Loucy (cell line): Measurements from ENCODE around the gene SGF29.
"Not testable (repeated sequence)": the region's sequence is repeated elsewhere in the genome, so short reads cannot be mapped to it uniquely, and the experiment has no call there.

Experiments
- H2AFZ ChIP-seq: fragments of 200-600 bp; sonication (generic); 2 replicates; pipeline ENCODE4 v1.6.0; 2016; ENCODE audit warnings: antibody characterized with exemption, mild to moderate bottlenecking, low read length, moderate library complexity
- H3F3A ChIP-seq: fragments of 200-600 bp; 2 replicates; pipeline ENCODE4 v1.6.0; 2016; ENCODE audit warnings: antibody characterized with exemption, low read depth, mild to moderate bottlenecking
- H3K27me3 ChIP-seq: fragments of 200-600 bp; sonication (generic); 2 replicates; pipeline ENCODE4 v1.6.1; 2014; ENCODE audit warnings: low read length, mild to moderate bottlenecking; ENCODE audit not compliant: insufficient read depth, poor library complexity, severe bottlenecking
- H3K36me3 ChIP-seq: fragments of 200-600 bp; sonication (generic); 2 replicates; pipeline ENCODE4 v1.6.1; 2016; ENCODE audit warnings: low read length; ENCODE audit not compliant: insufficient read depth
- H3K4me1 ChIP-seq: fragments of 200-600 bp; sonication (generic); 2 replicates; pipeline ENCODE4 v1.5.1; 2014; ENCODE audit warnings: low read length, mild to moderate bottlenecking; ENCODE audit not compliant: insufficient read depth, poor library complexity, severe bottlenecking
- H3K4me2 ChIP-seq: fragments of 200-600 bp; sonication (generic); 2 replicates; pipeline ENCODE4 v1.6.0; 2014; ENCODE audit warnings: antibody characterized with exemption, low read length, low read depth, mild to moderate bottlenecking; ENCODE audit not compliant: poor library complexity, severe bottlenecking
- H3K4me3 ChIP-seq: fragments of 200-600 bp; sonication (generic); 2 replicates; pipeline ENCODE4 v1.5.1; 2014; ENCODE audit warnings: low read length, mild to moderate bottlenecking, mixed read lengths; ENCODE audit not compliant: poor library complexity, severe bottlenecking
- H3K79me2 ChIP-seq: fragments of 200-600 bp; sonication (generic); 2 replicates; pipeline ENCODE4 v1.6.1; 2014; ENCODE audit warnings: low read length; ENCODE audit not compliant: insufficient read depth
- H3K9ac ChIP-seq: fragments of 200-600 bp; sonication (generic); 2 replicates; pipeline ENCODE4 v1.6.0; 2014; ENCODE audit warnings: mild to moderate bottlenecking, low read depth, low read length, moderate library complexity; ENCODE audit not compliant: poor library complexity, severe bottlenecking
- H3K9me2 ChIP-seq: fragments of 200-600 bp; sonication (generic); replicated peaks from 2 replicates; pipeline ENCODE4 v1.6.1; 2016; ENCODE audit warnings: low read depth, low read length, mixed read lengths
- H3K9me3 ChIP-seq: fragments of 200-600 bp; sonication (generic); 2 replicates; pipeline ENCODE4 v1.6.1; 2014; ENCODE audit warnings: mild to moderate bottlenecking, antibody characterized with exemption, low read length, low read depth; ENCODE audit not compliant: insufficient read depth
- H4K20me1 ChIP-seq: fragments of 200-600 bp; sonication (generic); 2 replicates; pipeline ENCODE4 v1.6.0; 2014; ENCODE audit warnings: antibody characterized with exemption, low read length, mild to moderate bottlenecking; ENCODE audit not compliant: insufficient read depth, poor library complexity, severe bottlenecking
- CTCF ChIP-seq: fragments of 200-600 bp; sonication (generic); conservative IDR thresholded peaks from 2 replicates; pipeline ENCODE4 v1.5.1; 2014; ENCODE audit warnings: mild to moderate bottlenecking, antibody characterized with exemption, low read length
- EZH2phosphoT487 ChIP-seq: fragments of 200-600 bp; IDR thresholded peaks from 2 replicates; pipeline ENCODE4 v1.6.1; 2018; ENCODE audit warnings: antibody characterized with exemption, mild to moderate bottlenecking, moderate library complexity, borderline replicate concordance

The SGF29 gene

GRCh38 chr16:28522792-28523191 is 30.9 kb upstream of the SGF29 start:
- Histone ChIP-seq H3K9me2 (no peaks in the 10 kb centered on the region), H3K4me1 (no peaks in the 10 kb centered on the region), H3K9me3 (no peaks in the 10 kb centered on the region), H3K9ac (no peak overlapping the region), H4K20me1 (no peaks in the 10 kb centered on the region), H3K79me2 (no peaks in the 10 kb centered on the region), H3K36me3 (no peaks in the 10 kb centered on the region), H3F3A (no peaks in the 10 kb centered on the region), H3K27me3 (no peaks in the 10 kb centered on the region), H2AFZ (peak overlapping the region; percentile 68; the same call in 1 of the 2 replicates), H3K4me3 (no peak overlapping the region), H3K4me2 (no peak overlapping the region)
- TF ChIP-seq CTCF (no peak), EZH2phosphoT487 (no peak)

- no peak overlapping the region for H3K4me3 ChIP-seq
Observed at GRCh38 chr16:28524681-28525171, 29.0 kb upstream of the SGF29 start.

GRCh38 chr16:28526201-28527099 is 27.3 kb upstream of the SGF29 start:
- no peaks in the 10 kb centered on the region for H3K27me3 ChIP-seq
- TF ChIP-seq EZH2phosphoT487: no peak
- no peak for TF ChIP-seq CTCF
- no peak overlapping the region for H3K4me3 ChIP-seq
- H3K4me2 ChIP-seq: no peak overlapping the region
- H3K9ac ChIP-seq: no peak overlapping the region
- no peaks in the 10 kb centered on the region for H3K36me3 ChIP-seq
- no peaks in the 10 kb centered on the region for H3K79me2 ChIP-seq
- H3F3A ChIP-seq: no peaks in the 10 kb centered on the region
- no peaks in the 10 kb centered on the region for H3K4me1 ChIP-seq
- no peaks in the 10 kb centered on the region for H3K9me3 ChIP-seq
- 0 out of 2 replicates have a peak overlapping the region, but pooled peaks have one; percentile 32 for H2AFZ ChIP-seq
- H4K20me1 ChIP-seq: no peaks in the 10 kb centered on the region
- H3K9me2 ChIP-seq: no peaks in the 10 kb centered on the region

More at GRCh38 chr16:28524681-28525171, 29.0 kb upstream of the SGF29 start:
- Histone ChIP-seq H3K9me2 (no peaks in the 10 kb centered on the region), H2AFZ (peak overlapping the region; percentile 66), H3K4me2 (no peak overlapping the region), H3K4me1 (no peaks in the 10 kb centered on the region), H3K79me2 (no peaks in the 10 kb centered on the region), H4K20me1 (no peaks in the 10 kb centered on the region), H3F3A (no peaks in the 10 kb centered on the region), H3K9ac (no peak overlapping the region), H3K9me3 (no peaks in the 10 kb centered on the region), H3K27me3 (no peaks in the 10 kb centered on the region), H3K36me3 (no peaks in the 10 kb centered on the region)
- TF ChIP-seq CTCF (peak; percentile 30), EZH2phosphoT487 (no peak)

- not testable (repeated sequence) for H4K20me1 ChIP-seq, H3K4me1 ChIP-seq, H2AFZ ChIP-seq, H3K9me3 ChIP-seq, H3K4me3 ChIP-seq, H3F3A ChIP-seq, H3K9me2 ChIP-seq, H3K4me2 ChIP-seq, H3K27me3 ChIP-seq, H3K36me3 ChIP-seq, H3K9ac ChIP-seq, H3K79me2 ChIP-seq
Observed at GRCh38 chr16:28527100-28527785, 26.5 kb upstream of the SGF29 start.
